Breast epithelium (tissue), 4 donors: ENCODE results near the gene C6orf89. TPM values are rescaled to one million over a fixed set of nuclear protein-coding genes. Genes with fewer than 3 reads are reported as not detected.

Experiments
- DNase-seq, 2 donors: peaks; one replicate each; pipeline ENCODE4 v3.0.0-alpha.2; 2019; ENCODE audit warnings: low spot score in 2 of 2
- H3K27ac ChIP-seq, 2 donors: fragments of 200-600 bp; sonication (generic) in 1 of 2; one replicate each; pipeline ENCODE4 v1.5.1; 2016 to 2019; ENCODE audit warnings: mild to moderate bottlenecking in 1 of 2
- H3K27me3 ChIP-seq, 2 donors: fragments of 200-600 bp; sonication (generic) in 1 of 2; one replicate each; pipeline versions ENCODE4 v1.5.1 to v1.6.0; 2017 to 2019; ENCODE audit warnings: control low read depth in 1 of 2, mild to moderate bottlenecking in 1 of 2
- H3K36me3 ChIP-seq: fragments of 200-600 bp; one replicate; pipeline ENCODE4 v1.5.1; 2019
- H3K4me1 ChIP-seq, 2 donors: fragments of 200-600 bp; sonication (generic); one replicate each; pipeline ENCODE4 v1.5.1; 2016 to 2019; ENCODE audit warnings: control low read depth in 1 of 2
- H3K4me3 ChIP-seq, 3 donors: fragments of 200-600 bp; sonication (generic); 1 replicate in 2 of 3; 2 replicates in 1 of 3; pipeline ENCODE4 v1.5.1; 2016 to 2019; ENCODE audit warnings: mild to moderate bottlenecking in 3 of 3, moderate library complexity in 2 of 3
- H3K9me3 ChIP-seq, 2 donors: fragments of 200-600 bp; sonication (generic) in 1 of 2; one replicate each; pipeline ENCODE4 v1.5.1; 2016 to 2019; ENCODE audit warnings: control low read depth in 1 of 2
- POLR2A ChIP-seq: fragments of 450-650 bp; IDR thresholded peaks from one replicate; pipeline ENCODE4 v1.6.1; 2016; ENCODE audit warnings: antibody characterized with exemption, mild to moderate bottlenecking, moderate library complexity
- POLR2AphosphoS5 ChIP-seq, 3 donors: sonication (generic); formaldehyde crosslinking; IDR thresholded peaks; one replicate each; pipeline ENCODE4 v1.6.1; 2017; ENCODE audit warnings: antibody characterized with exemption in 3 of 3
- intact Hi-C: fragments of 100-400 bp; cut with DNase I; formaldehyde crosslinking; loops from one replicate; pipeline ENCODE4 v1.15.1; 2023; ENCODE audit warnings: low total_unique reads
- total RNA-seq, 3 donors: library from RNA; depleted of rRNA; stranded (reverse); fragments of >200 nt; gene quantifications; one replicate each; pipeline ENCODE4 v1.1.0, GENCODE V29; 2016
- TF ChIP-seq, protein P1 (sequence below), 3 donors: fragments of 450-650 bp; IDR thresholded peaks; one replicate each; pipeline ENCODE4 v1.5.1; 2016 to 2017; ENCODE audit warnings: antibody characterized with exemption in 3 of 3, mild to moderate bottlenecking in 3 of 3, moderate library complexity in 3 of 3

Gene C6orf89
- total RNA-seq, 3 donors from 2014 or later = 32.8 to 58.7 (median 45.4) TPM

DNA sequence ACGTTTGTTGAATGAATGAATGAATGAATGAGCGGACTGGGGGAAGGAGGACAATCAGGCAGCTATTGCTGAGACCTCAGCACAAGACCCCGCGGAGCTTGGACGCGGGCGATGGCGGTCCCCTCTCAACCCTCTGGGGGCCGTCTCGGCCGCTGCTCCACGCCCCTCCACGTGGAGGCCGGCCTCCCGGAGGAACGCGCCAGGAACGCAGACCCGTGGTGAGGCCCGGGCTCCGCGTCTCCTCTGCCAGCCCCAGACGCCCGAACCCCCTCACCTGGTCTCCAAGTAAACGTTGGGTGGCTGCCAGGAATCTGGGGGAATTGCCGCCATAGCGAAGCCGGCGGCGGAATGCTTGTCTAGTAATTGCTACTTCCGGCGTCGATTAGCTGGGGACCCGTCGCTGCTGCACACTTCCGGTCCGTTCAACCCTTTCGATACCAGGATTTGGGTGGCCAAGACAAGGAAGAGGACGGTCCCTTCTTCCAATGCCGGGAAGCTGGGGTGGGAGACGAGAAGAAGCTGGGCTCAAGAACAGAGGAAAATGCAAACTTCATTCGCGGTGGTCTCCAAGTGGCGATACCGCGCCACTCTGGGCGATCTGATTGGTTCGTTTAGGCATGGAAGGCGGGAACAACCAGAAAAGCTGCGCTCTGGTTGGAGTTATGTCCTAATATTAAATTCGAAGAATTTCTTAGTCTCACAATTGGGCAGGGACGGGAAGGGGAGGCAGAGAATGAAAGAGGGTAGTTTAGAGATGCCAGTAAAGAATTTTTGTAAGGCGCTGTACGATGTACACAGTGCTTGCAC is 11.1 kb upstream of the C6orf89 start, which contains the start of gene PPIL1:
Gene PPIL1 (minus strand): TSS at position 361 of the 807 bp plus-strand sequence. CDS start 31 bp downstream, at position 330.
- peak; percentile 70 to 76 for DNase-seq
- Histone ChIP-seq H3K27me3 (no peaks in the 10 kb centered on the region), H3K4me1 (no peaks in the 10 kb centered on the region), H3K36me3 (no peaks in the 10 kb centered on the region), H3K9me3 (no peaks in the 10 kb centered on the region), H3K4me3 (peak within 1 kb of the TSS; percentile 71 to 89 (median 83)), H3K27ac (peak within 1 kb of the TSS; percentile 81 to 89)
- intact Hi-C loops = no loop called here
- TF ChIP-seq, protein P1, sequence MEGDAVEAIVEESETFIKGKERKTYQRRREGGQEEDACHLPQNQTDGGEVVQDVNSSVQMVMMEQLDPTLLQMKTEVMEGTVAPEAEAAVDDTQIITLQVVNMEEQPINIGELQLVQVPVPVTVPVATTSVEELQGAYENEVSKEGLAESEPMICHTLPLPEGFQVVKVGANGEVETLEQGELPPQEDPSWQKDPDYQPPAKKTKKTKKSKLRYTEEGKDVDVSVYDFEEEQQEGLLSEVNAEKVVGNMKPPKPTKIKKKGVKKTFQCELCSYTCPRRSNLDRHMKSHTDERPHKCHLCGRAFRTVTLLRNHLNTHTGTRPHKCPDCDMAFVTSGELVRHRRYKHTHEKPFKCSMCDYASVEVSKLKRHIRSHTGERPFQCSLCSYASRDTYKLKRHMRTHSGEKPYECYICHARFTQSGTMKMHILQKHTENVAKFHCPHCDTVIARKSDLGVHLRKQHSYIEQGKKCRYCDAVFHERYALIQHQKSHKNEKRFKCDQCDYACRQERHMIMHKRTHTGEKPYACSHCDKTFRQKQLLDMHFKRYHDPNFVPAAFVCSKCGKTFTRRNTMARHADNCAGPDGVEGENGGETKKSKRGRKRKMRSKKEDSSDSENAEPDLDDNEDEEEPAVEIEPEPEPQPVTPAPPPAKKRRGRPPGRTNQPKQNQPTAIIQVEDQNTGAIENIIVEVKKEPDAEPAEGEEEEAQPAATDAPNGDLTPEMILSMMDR (IDR thresholded peaks at IDR 0.05) = peak in 1 of 3 donors; percentile 10
- TF ChIP-seq POLR2AphosphoS5 (IDR thresholded peaks at IDR 0.05) (peak; percentile 70 to 87 (median 85)), POLR2A (no peak)

GRCh38 chr6:36875250-36875633 is 10.5 kb upstream of the C6orf89 start:
- no peaks in the 10 kb centered on the region for H3K9me3 ChIP-seq
- no peaks in the 10 kb centered on the region for H3K4me1 ChIP-seq
- intact Hi-C loops = no loop called here
- H3K27me3 ChIP-seq = no peaks in the 10 kb centered on the region
- H3K36me3 ChIP-seq = no peaks in the 10 kb centered on the region
- H3K27ac ChIP-seq = peak overlapping the region; percentile 81 to 89
- no peak for DNase-seq
- H3K4me3 ChIP-seq = peak overlapping the region; percentile 71 to 89 (median 83)
- no peak for TF ChIP-seq POLR2A
- TF ChIP-seq, protein P1 (IDR thresholded peaks at IDR 0.05) = no peak
- TF ChIP-seq POLR2AphosphoS5 (IDR thresholded peaks at IDR 0.05) = no peak

DNA sequence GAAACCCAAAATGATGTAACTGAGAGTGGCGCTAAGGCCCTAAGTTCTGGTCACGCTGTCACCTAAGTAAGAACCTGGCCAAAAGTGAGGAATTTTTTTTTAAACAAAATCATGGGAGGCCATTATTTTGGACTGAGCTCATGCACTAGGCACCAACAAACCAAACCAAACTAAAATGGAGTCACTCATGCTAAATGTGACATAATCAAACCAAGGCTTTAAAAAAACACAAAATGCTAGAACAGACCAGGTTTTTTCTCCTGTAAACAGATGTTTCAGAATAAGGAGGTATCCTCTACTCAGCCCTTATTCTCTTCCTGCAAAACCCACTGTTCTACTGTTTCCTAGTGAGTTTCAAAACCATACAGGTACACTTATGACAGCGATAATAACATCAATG is 1.1 kb upstream of the C6orf89 start:
- H3K9me3 ChIP-seq = no peaks in the 10 kb centered on the region
- TF ChIP-seq POLR2AphosphoS5 (IDR thresholded peaks at IDR 0.05) = no peak
- TF ChIP-seq POLR2A = no peak
- TF ChIP-seq, protein P1 (IDR thresholded peaks at IDR 0.05) = no peak
- no peaks in the 10 kb centered on the region for H3K36me3 ChIP-seq
- DNase-seq = no peak
- H3K27me3 ChIP-seq = no peaks in the 10 kb centered on the region
- peaks cover 0 to 10% of the 10 kb centered on the region in 2 donors for H3K4me1 ChIP-seq
- intact Hi-C loops = loop anchor here (10.0 kb wide), 1 partner anchor 130 kb away; no protein-coding TSS in a partner anchor
- no peak overlapping the region for H3K4me3 ChIP-seq
- no peak overlapping the region for H3K27ac ChIP-seq

DNA sequence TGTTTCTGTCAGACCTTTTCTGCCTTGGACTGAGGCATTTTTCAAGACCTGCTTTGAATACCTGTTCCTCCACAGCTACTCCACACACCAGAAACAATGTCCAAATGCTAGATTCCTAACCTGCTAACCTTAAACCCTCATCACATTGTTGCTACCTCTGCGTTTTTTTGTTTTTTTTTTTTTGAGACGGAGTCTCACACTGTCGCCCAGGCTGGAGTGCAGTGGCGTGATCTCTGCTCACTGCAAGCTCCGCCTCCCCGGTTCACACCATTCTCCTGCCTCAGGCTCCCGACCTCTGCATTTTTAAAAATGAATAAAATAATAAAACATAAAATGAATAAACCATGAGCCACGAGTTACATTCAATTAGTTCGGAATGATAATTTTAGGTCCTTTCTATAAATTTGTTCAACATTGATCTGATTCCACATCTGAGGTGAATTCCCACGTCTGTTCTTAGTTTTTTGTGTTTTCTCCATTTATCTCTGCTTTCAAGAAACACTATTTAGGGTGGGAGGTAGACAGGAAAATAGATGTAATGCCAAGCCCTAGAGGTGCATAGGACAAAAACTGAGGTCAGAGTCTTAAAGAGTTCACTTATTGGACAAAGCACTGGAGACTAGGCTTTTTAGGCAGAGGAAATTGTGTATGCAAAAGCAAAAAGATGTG is 1.3 kb downstream of the C6orf89 start:
- Histone ChIP-seq H3K4me3 (peak overlapping the region in 2 of 3 donors; percentile 73 to 74), H3K9me3 (no peaks in the 10 kb centered on the region), H3K36me3 (no peaks in the 10 kb centered on the region), H3K27me3 (no peaks in the 10 kb centered on the region), H3K4me1 (peaks cover 0 to 10% of the 10 kb centered on the region in 2 donors), H3K27ac (peak overlapping the region in 1 of 2 donors; percentile 94)
- DNase-seq = no peak
- intact Hi-C loops = loop anchor here (10.0 kb wide), 1 partner anchor 128 kb away; no protein-coding TSS in a partner anchor
- TF ChIP-seq POLR2A (no peak), POLR2AphosphoS5 (IDR thresholded peaks at IDR 0.05) (no peak)
- TF ChIP-seq, protein P1 (IDR thresholded peaks at IDR 0.05) = no peak
